G401.6 (cell line): ENCODE results near the gene MESD.

Source experiments
- FAIRE-seq: peaks from 2 replicates; lab custom pipeline; 2012; peaks lifted over from hg19 to GRCh38; lab: Jason Lieb, UNC

The MESD gene

GRCh38 chr15:80989518-80990478 is at the start of gene MESD:
Gene MESD (minus strand): TSS chr15:80989819. CDS start chr15:80989791, 28 bp downstream.
- FAIRE-seq, result peak; percentile 89

- FAIRE-seq, result no peak
Measured at GRCh38 chr15:81038975-81039607, 49.5 kb upstream of the MESD start.

GRCh38 chr15:81037952-81038743 is 48.5 kb upstream of the MESD start:
- no peak for FAIRE-seq

- no peak for FAIRE-seq
Measured at GRCh38 chr15:81033508-81033907, 43.9 kb upstream of the MESD start.

GRCh38 chr15:81032818-81033217 is 43.2 kb upstream of the MESD start:
- FAIRE-seq, result no peak

GRCh38 chr15:81032355-81032754 is 42.7 kb upstream of the MESD start:
- FAIRE-seq, result no peak

GRCh38 chr15:81031203-81031602 is 41.6 kb upstream of the MESD start:
- no peak for FAIRE-seq

- no peak for FAIRE-seq
Measured at GRCh38 chr15:81030301-81030750, 40.7 kb upstream of the MESD start.

- FAIRE-seq, result no peak
Measured at GRCh38 chr15:81029414-81030300, 40.0 kb upstream of the MESD start.

GRCh38 chr15:81026836-81027599 is 37.4 kb upstream of the MESD start:
- FAIRE-seq, result no peak

GRCh38 chr15:81025721-81026370 is 36.2 kb upstream of the MESD start:
- no peak for FAIRE-seq

- no peak for FAIRE-seq
Measured at GRCh38 chr15:81024936-81025335, 35.3 kb upstream of the MESD start.

GRCh38 chr15:81024265-81024872 is 34.8 kb upstream of the MESD start:
- no peak for FAIRE-seq

- FAIRE-seq, result no peak
Measured at GRCh38 chr15:81023483-81024264, 34.1 kb upstream of the MESD start.

- no peak for FAIRE-seq
Measured at GRCh38 chr15:81021321-81021720, 31.7 kb upstream of the MESD start.

GRCh38 chr15:81018197-81018596 is 28.6 kb upstream of the MESD start:
- FAIRE-seq, result no peak

- no peak for FAIRE-seq
Measured at GRCh38 chr15:81016489-81017068, 27.0 kb upstream of the MESD start.

- no peak for FAIRE-seq
Measured at GRCh38 chr15:81015621-81016488, 26.2 kb upstream of the MESD start.
